Cardiac ventricle fibroblast (primary cell): ENCODE data around the gene ORAI2. TPM values are rescaled to one million over a fixed set of nuclear protein-coding genes. Genes with fewer than 3 reads are reported as not detected.

Experiments
- total RNA-seq: library from RNA; depleted of rRNA; stranded (reverse); fragments of >200 nt; gene quantifications from 2 replicates; pipeline ENCODE4 v1.2.3, GENCODE V29; 2015

Gene ORAI2
- total RNA-seq, result 27.7 and 42.7 TPM in 2 replicates

DNA sequence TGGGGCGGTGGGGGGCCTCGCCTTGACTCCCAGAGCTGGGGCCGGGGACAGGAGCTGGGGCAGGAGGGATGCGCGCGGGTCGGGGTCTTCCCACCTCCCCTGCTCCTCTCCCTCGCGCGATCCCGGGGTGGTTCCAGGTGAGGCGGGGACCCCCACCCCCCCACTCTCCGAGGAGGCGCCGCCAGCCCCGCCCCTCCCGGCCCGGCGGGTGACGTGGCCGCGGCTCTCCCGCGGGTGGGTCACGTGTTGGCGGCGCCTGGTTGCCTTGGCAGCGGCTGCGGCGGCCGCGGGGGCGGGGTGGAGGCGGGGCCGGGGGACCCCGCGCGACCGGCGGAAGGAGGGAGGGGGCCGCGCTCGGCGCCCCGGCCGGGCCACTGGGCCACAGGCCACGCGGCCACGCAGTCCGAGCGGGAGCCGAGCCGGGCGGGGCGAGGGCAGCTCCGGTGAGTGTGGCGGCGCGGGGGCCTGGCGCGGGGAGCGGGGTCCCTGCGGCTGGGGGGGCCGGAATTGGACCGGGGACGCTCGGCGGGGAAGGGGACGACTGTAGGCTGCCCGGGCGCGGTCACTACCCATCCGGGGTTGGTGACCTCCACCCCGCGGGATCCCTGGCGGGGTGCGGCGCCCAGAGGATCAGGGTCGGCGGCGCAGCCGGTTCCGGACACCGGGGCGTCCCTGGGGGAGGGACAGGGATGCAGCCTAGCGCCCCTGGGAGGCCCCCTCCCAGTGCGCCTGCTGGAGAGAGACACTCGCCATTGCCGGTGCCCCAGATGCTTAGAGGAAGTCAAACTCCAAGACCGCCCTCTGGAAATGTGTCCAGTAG, at the start of gene ORAI2:
TSS of gene ORAI2 (plus strand) at position 357 of the 820 bp plus-strand sequence. CDS start 5,382 bp downstream, outside the sequence.

DNA sequence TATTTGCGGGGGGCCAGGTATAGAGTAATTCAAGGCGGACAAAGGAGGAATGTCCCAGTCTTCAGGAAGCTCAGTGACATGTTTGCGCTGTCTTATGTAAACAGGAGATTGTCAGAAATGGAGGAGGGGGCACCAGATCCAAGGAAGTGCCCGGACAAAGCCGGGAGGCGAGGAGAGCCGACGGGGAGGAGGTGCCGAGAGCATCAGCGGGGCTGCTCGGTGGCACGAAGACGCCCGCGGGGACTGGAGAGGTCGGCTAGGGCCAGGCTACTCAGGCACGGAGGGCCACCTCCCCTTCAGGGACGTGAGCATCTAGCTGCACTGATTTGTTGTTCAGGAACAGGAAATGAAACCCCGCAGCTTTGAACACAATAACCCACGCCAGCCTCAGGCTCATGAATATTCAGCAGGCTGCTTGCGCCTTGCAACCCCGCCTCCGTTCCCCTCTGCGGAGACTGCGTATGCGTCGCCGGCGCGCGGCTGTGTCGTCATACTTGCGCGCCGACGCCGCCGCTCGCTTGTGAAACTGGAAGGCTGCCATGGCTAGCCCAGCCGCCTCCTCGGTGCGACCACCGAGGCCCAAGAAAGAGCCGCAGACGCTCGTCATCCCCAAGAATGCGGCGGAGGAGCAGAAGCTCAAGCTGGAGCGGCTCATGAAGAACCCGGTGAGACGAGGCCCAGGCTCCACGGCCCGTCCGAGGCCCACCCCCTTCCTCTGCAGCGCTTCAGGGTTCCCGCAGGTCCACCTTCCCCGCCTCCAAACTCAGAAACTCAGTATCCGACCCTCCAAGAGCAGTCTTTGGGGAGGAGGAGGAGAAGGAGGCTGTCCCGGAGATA, 37.3 kb upstream of the ORAI2 start, which contains the start of gene PRKRIP1:
TSS of gene PRKRIP1 (plus strand) at position 491 of the 837 bp plus-strand sequence. CDS start at position 540, 49 bp downstream.

DNA sequence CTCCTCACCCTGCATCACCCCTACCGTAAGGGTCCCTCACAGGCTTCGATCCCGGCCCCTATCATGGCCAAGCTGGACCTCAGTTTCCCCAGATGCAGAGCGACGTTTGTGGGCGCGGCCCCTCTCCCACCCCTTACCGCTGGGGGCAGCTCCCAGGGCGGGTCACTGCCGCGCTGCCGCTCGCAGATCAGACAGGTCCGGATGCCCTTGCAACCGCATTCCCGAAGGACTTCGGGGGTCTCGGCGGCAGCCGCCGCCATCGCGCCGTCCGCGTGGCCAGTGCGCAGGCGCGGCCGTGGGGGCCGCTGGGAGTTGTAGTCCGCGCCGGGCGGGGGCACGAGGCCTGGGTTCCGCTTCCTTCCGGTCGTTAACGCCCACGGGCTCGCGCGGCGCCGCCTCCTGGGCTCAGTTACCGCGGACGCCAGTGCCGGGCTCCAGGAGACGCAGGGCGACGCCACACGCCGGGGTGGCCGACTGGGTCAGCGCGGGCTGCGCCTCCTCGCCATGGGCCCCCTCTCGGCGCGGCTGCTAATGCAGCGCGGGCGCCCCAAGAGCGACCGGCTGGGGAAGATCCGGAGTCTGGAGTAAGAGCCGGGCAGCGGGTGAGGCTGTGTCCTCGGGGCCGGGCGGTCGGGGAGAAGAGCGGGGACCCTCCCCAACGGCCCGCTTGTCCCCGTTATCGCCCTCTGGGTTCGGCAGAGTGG, 31.4 kb downstream of the ORAI2 start, which contains the start of the genes ALKBH4 and LRWD1:
TSS of gene ALKBH4 (minus strand) at position 287 of the 704 bp plus-strand sequence. CDS start at position 260, 27 bp downstream.
TSS of gene LRWD1 (plus strand) at position 408 of the 704 bp plus-strand sequence. CDS start at position 505, 97 bp downstream.

DNA sequence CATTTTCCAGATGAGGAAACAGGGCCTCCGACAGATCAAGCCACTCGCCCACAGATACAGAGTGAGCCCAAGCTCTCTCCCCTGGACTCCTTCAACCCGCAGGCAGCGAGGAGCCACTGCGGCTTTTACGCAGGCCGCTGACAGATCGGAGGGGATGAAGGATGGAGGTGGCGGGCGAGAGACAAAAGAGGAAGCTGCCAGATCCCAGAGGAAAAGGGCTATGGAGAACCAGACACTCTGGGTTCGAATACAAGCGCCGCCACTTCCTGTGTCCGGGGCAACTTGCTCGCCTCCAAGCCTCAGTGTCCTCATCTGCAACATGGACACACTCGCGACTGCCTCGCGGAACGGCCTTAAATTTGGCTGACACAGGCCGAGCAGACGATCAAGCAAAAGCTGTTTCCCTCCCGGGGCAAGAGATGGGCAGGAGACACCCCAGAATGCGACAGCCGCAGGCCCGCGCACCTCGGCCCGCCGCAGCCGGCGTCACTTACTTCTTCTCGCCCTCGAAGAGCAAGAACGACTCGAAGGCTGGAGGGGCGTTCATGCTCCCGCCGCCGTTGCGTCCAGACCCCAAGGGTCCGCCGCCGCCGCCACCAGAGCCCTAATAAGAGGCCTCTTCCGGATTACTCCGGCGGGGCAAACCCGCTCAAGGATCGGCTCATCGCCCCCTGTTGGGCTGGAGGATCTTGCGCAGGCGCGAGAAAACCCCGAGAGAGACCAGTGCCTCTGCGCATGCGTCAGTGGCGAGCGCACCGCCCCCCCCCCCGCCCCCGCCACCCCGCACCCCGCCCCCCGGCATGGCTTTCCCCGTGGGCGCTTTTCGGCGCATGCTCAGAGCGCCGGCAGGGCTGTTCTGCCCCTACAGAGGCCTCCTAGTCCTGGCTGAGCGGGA, 45.2 kb downstream of the ORAI2 start, which contains the start of gene POLR2J:
TSS of gene POLR2J (minus strand) at position 609 of the 895 bp plus-strand sequence. CDS start at position 547, 62 bp downstream.

Other genes starting within 250 kb of the ORAI2 start
- 4.6 and 6.7 TPM in 2 replicates for gene SH2B2, start 146.7 kb upstream of the ORAI2 start, total RNA-seq
- not detected in 2 replicates for gene SPDYE6, start 77.1 kb upstream of the ORAI2 start, total RNA-seq
- gene PRKRIP1, start 37.2 kb upstream of the ORAI2 start, total RNA-seq, result 9.4 and 15.3 TPM in 2 replicates
- 12.0 and 17.9 TPM in 2 replicates for gene ALKBH4, start 31.3 kb downstream of the ORAI2 start, total RNA-seq
- gene LRWD1, start 31.4 kb downstream of the ORAI2 start, total RNA-seq, result 11.8 and 13.9 TPM in 2 replicates
- gene POLR2J, start 45.3 kb downstream of the ORAI2 start, total RNA-seq, result 20.0 and 21.8 TPM in 2 replicates
- gene RASA4B, start 84.2 kb downstream of the ORAI2 start, total RNA-seq, result 2.6 and 5.3 TPM in 2 replicates
- 0.54 and 3.1 TPM in 2 replicates for gene UPK3BL2, start 110.1 kb downstream of the ORAI2 start, total RNA-seq
- gene SPDYE2, start 117.7 kb downstream of the ORAI2 start, total RNA-seq, result not detected in 2 replicates
- gene POLR2J3, start 139.0 kb downstream of the ORAI2 start, total RNA-seq, result 11.2 and 13.5 TPM in 2 replicates
- 5.1 and 7.1 TPM in 2 replicates for gene RASA4, start 183.2 kb downstream of the ORAI2 start, total RNA-seq
- gene UPK3BL1, start 209.2 kb downstream of the ORAI2 start, total RNA-seq, result 16.7 and 20.5 TPM in 2 replicates
- not detected in 2 replicates for gene SPDYE2B, start 216.7 kb downstream of the ORAI2 start, total RNA-seq
- 1.5 and 2.1 TPM in 2 replicates for gene POLR2J2, start 238.1 kb downstream of the ORAI2 start, total RNA-seq